Caco-2 (cell line): ENCODE data around the gene TMEM205. TPM values are rescaled to one million over a fixed set of nuclear protein-coding genes. Genes with fewer than 3 reads are reported as not detected.

Experiments
- BruUV-seq: library from RNA; stranded (reverse); fragments of 400-500 nt; replicated peaks from 2 replicates; lab custom pipeline; 2021; lab: Mats Ljungman, UMichigan
- CTCF ChIA-PET: fragments of 300-600 bp; sonication (Branson Sonifier 250); formaldehyde crosslinking; loops from one replicate; lab custom pipeline; 2022; ENCODE audit warnings: antibody characterized with exemption; lab: Charles Lee
- POLR2A ChIA-PET: fragments of 300-600 bp; sonication (Branson Sonifier 250); formaldehyde crosslinking; loops from one replicate; lab custom pipeline; 2022; ENCODE audit warnings: antibody characterized with exemption; lab: Charles Lee
- DNase-seq, 2 experiments: peaks; one replicate each; pipeline versions ENCODE4 v3.0.0 to v3.0.0-alpha.2; 2020 to 2022
- H3K27me3 ChIP-seq: replicated peaks from 2 replicates; pipeline ENCODE4 v1.6.0; 2011; ENCODE audit warnings: low read length; ENCODE audit not compliant: control insufficient read depth, insufficient read depth
- H3K36me3 ChIP-seq: 2 replicates; pipeline ENCODE4 v1.5.1; 2011; ENCODE audit warnings: low read length; ENCODE audit not compliant: control insufficient read depth, insufficient read depth
- H3K4me1 ChIP-seq: fragments of 250-450 bp; sonication (Bioruptor Pico); 2 replicates; pipeline ENCODE4 v1.5.1; 2020; ENCODE audit warnings: mild to moderate bottlenecking
- H3K4me3 ChIP-seq: 2 replicates; pipeline ENCODE4 v1.5.1; 2011; ENCODE audit warnings: low read depth, mild to moderate bottlenecking, control low read depth, low read length
- H3K9me3 ChIP-seq: fragments of 250-450 bp; sonication (Bioruptor Pico); 2 replicates; pipeline ENCODE4 v1.5.1; 2020; ENCODE audit warnings: mild to moderate bottlenecking, moderate library complexity
- H3K27ac Mint-ChIP-seq: one replicate; pipeline ENCODE4 v1.8.0; 2022; ENCODE audit warnings: mixed read lengths; ENCODE audit not compliant: unreplicated experiment
- H3K27me3 Mint-ChIP-seq: one replicate; pipeline ENCODE4 v1.8.0; 2022; ENCODE audit warnings: mixed read lengths; ENCODE audit not compliant: insufficient read depth, unreplicated experiment
- H3K36me3 Mint-ChIP-seq: one replicate; pipeline ENCODE4 v1.8.0; 2022; ENCODE audit warnings: mild to moderate bottlenecking, mixed read lengths; ENCODE audit not compliant: insufficient read depth, unreplicated experiment
- H3K4me1 Mint-ChIP-seq: one replicate; pipeline ENCODE4 v1.8.0; 2022; ENCODE audit warnings: low read depth, mixed read lengths; ENCODE audit not compliant: unreplicated experiment
- H3K4me3 Mint-ChIP-seq: one replicate; pipeline ENCODE4 v1.8.0; 2022; ENCODE audit warnings: mild to moderate bottlenecking, moderate library complexity, mixed read lengths; ENCODE audit not compliant: unreplicated experiment
- H3K9me3 Mint-ChIP-seq: one replicate; pipeline ENCODE4 v1.8.0; 2022; ENCODE audit warnings: mixed read lengths; ENCODE audit not compliant: unreplicated experiment
- CTCF ChIP-seq, 2 experiments: fragments of 200-600 bp in 1 of 2; IDR thresholded peaks; 1 replicate in 1 of 2; 2 replicates in 1 of 2; pipeline versions ENCODE4 v1.5.1 to v1.8.0; 2011 to 2022; ENCODE audit warnings: antibody characterized with exemption in 1 of 2, control low read depth in 1 of 2, inconsistent platforms in 1 of 2, low read depth in 1 of 2, low read length in 1 of 2, mild to moderate bottlenecking in 1 of 2, moderate library complexity in 1 of 2; ENCODE audit not compliant: insufficient read depth in 1 of 2, severe bottlenecking in 1 of 2, unreplicated experiment in 1 of 2
- intact Hi-C: fragments of 100-400 bp; cut with micrococcal nuclease; formaldehyde crosslinking; loops from one replicate; pipeline ENCODE4 v1.10.0; 2022; ENCODE audit not compliant: unreplicated experiment
- total RNA-seq: library from RNA; stranded (reverse); gene quantifications from 2 replicates; pipeline ENCODE4 v1.2.3, GENCODE V29; 2022

Gene TMEM205
- total RNA-seq, 1 experiment from 2014 or later: 68.3 TPM

- peak; percentile 58 to 78 for DNase-seq
- H3K9me3 Mint-ChIP-seq: no peaks in the 10 kb centered on the region
- no peak overlapping the region for H3K4me3 Mint-ChIP-seq
- H3K27me3 ChIP-seq: no peaks in the 10 kb centered on the region
- POLR2A ChIA-PET: interaction anchor here (1.2 kb wide), 1 partner anchor 13 kb away, joined by 3 read pairs; the partner anchor contains the start of gene SWSAP1
- no peak overlapping the region for H3K4me3 ChIP-seq
- no TSS peak for BruUV-seq
- no peak overlapping the region for H3K27ac Mint-ChIP-seq
- no peaks in the 10 kb centered on the region for H3K27me3 Mint-ChIP-seq
- TF ChIP-seq CTCF (IDR thresholded peaks at IDR 0.05; ENCODE audit: insufficient read depth in 1 of 2, low read depth in 1 of 2, low read length in 1 of 2, severe bottlenecking in 1 of 2, unreplicated experiment in 1 of 2): no peak
- H3K36me3 Mint-ChIP-seq: peaks cover 5% of the 10 kb centered on the region
- CTCF ChIA-PET: no interaction called here
- no peaks in the 10 kb centered on the region for H3K36me3 ChIP-seq
- intact Hi-C loops: no loop called here
- peaks cover 7% of the 10 kb centered on the region for H3K4me1 Mint-ChIP-seq
- no peaks in the 10 kb centered on the region for H3K9me3 ChIP-seq
- H3K4me1 ChIP-seq: no peaks in the 10 kb centered on the region
These were observed 15.1 kb upstream of the TMEM205 start for GRCh38 chr19:11361037-11361770.

GRCh38 chr19:11359421-11359820 is 13.4 kb upstream of the TMEM205 start:
- BruUV-seq: no TSS peak

More at GRCh38 chr19:11359421-11359820, 13.4 kb upstream of the TMEM205 start:
- no peak overlapping the region for H3K4me3 Mint-ChIP-seq
- no peak overlapping the region for H3K27ac Mint-ChIP-seq
- no peaks in the 10 kb centered on the region for H3K27me3 Mint-ChIP-seq
- H3K4me1 Mint-ChIP-seq: peaks cover 11% of the 10 kb centered on the region
- POLR2A ChIA-PET: no interaction called here
- Histone ChIP-seq H3K27me3 (no peaks in the 10 kb centered on the region), H3K4me3 (no peak overlapping the region), H3K4me1 (no peaks in the 10 kb centered on the region), H3K36me3 (no peaks in the 10 kb centered on the region), H3K9me3 (no peaks in the 10 kb centered on the region)
- H3K36me3 Mint-ChIP-seq: peaks cover 11% of the 10 kb centered on the region
- no peak for DNase-seq
- CTCF ChIA-PET: interaction anchor here (0.7 kb wide), 1 partner anchor 68 kb away, joined by 3 read pairs; no protein-coding TSS in a partner anchor
- H3K9me3 Mint-ChIP-seq: no peaks in the 10 kb centered on the region
- TF ChIP-seq CTCF (IDR thresholded peaks at IDR 0.05; ENCODE audit: insufficient read depth in 1 of 2, low read depth in 1 of 2, low read length in 1 of 2, severe bottlenecking in 1 of 2, unreplicated experiment in 1 of 2): no peak
- intact Hi-C loops: no loop called here
